GM21717 (cell line): ENCODE measurements around the gene ZNF280B.
"Not testable (repeated sequence)": the region's sequence is repeated elsewhere in the genome, so short reads cannot be mapped to it uniquely, and the experiment has no call there.

Experiments
- ATAC-seq: cut with Tn5 transposase; IDR thresholded peaks from one replicate; pipeline ENCODE4 v1.9.1; 2021; ENCODE audit warnings: mild to moderate bottlenecking, moderate library complexity; ENCODE audit not compliant: unreplicated experiment

Gene ZNF280B

DNA sequence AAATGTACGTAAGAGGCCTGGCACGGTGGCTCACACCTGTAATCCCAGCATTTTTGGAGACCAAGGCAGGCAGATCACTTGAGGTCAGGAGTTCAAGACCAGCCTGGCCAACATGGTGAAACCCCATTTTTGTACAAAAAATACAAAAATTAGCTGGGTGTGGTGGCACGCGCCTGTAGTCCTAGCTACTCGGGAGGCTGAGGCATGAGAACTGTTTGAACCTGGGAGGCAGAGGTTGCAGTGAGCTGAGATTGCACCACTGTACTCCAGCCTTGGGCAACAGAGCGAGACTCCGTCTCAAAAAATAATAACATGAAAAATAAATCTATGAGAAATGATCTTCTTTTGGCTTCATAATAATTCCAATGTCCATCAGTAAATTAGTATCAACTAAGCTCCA, 2.3 kb upstream of the ZNF280B start:
- ATAC-seq = not testable (repeated sequence)

DNA sequence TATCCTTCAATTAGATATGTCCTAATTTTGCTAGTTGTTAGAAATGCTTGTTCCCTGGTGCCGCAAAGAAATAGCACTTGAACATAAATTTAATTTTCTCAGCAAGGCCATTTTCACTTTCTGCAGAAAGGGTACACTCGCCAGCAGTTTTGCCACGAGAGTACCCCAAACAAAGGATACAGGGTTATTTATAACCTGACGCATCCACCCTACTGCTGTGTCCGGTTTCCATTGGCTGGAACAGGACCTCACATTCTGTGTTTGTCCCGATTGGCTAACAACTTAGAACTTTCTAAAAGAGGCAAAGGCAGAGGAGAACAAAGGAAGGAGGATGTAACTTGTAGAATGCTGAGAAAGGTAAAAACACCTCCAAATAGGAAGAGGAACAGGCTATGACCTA, 1.4 kb upstream of the ZNF280B start:
- not testable (repeated sequence) for ATAC-seq

DNA sequence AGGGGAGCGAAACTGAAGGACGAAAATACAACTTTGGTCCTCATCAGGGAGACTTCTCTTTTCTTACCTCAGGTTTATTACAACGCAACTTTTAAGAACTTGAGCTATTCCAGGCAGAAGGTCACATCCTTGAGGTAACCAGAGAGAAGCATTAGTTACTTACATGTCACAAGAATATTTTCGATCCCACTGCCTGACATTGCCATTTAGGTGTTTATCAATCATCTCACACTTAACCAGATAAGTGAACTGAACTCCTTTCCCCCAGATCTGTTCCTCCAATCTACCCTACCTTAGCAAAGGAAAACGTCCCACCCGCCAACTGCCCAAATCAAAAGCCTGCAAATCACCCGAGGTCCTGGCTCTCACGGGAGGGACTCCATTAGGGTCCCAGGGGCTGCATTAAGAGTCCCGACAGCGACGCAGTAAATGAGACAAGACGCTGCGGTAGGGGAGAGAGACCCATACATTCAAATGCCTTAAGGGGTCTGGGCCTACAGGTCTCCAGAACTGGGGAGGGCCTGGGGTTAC, 734 bp downstream of the ZNF280B start:
- no peak for ATAC-seq

DNA sequence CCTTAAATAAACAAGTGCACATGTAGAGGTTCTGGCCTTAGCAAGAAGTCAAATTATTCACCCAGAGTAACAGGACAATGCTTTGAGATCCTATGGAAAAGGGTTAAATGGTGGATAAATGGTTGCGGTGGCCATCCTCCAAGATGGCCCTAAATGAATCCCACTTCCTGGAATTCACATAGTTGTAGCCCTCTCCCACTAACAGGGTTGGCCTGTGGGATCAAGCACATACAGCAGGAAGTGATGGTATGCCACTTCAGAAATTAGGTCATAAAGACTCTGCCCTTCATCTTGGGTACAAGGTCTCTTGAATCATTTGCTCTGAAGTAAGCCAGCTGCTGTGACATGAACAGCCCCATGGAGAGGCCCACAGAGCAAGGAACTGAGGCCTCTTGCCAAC, 1.8 kb downstream of the ZNF280B start:
- no peak for ATAC-seq

DNA sequence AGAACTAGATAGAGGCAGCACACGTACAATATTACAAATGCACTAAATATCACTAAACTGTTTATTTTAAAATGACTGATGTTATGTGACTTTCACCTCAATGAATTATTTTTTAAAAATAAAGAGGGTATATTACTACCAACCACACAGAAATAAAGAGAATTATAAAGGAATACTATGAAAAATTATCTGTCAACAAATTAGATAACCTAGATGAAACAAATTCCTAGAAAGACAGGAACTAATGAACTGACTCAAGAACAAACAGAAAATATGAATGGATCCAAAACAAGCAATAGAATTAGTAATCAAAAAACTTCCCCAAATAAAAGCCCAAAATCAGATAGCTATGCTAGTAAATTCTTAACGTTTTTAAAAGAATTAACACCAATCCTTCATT, 10.3 kb downstream of the ZNF280B start:
- no peak for ATAC-seq

DNA sequence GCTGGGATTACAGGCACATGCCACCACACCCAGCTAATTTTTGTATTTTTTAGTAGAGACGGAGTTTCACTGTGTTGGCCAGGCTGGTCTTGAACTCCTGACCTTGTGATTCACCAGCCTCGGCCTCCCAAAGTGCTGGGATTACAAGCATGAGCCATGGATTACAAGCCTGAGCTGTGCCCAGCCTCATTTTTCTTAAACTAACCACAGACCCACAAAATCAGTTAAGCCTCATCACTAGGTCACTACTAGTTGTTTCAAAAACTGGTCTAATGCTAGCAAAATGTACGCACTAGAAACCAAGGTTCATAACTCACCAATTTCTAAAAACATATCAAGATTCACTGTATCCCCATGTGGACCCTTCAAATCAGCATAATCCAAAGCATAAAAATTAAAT, 17.0 kb downstream of the ZNF280B start:
- not testable (repeated sequence) for ATAC-seq

DNA sequence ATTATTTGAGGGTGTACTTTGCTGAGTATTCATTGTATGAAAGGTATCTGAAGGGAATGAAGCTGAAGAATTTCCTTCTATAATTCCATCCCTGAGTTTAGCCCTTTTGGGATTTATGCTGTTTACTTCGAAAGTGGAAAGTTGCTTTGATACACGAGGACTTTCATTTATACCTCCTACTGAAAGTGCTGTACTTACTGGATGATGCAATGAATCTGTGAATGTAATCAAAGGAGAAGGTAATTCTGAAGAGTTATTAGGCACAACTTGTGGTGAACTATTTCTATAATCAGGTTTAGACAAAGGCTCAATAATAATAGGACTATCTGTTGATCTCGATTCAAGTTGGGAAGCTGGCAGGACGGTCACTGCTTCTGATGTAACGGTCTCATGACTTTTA, 19.8 kb downstream of the ZNF280B start:
- no peak for ATAC-seq

DNA sequence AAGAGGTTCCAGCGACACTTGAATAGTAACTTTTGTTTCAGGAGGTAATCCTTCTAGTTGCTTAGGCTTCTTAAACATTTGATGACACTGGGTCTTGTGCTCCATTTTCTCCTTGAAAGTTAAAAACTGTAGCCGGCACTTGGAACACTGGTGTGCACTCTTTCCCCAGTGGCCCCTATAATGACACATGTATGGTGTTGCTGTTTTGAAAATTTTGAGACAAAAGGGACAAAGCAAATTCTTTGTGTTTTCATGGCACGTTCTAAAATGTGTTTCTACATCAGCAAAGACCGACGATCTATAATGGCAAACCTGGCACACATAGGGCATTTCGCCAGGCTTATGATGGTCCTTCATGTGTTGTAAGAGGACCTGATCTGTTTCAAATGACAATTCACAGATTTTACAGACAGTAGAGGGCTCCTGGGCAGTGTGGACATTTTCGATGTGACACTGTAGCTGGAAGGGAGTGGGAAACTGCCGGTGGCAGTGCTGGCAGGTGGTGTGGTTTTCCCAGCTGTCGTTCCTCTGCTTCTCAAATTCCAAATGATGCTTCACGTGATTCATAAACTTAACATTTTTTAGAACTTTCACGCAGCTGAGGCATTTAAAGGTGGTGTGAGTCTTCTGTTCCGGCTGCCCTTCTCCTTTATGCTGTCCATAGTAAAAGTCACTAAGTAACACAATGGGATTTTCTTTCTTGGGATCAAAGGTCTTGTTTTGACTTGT, 20.5 kb downstream of the ZNF280B start:
- no peak for ATAC-seq

DNA sequence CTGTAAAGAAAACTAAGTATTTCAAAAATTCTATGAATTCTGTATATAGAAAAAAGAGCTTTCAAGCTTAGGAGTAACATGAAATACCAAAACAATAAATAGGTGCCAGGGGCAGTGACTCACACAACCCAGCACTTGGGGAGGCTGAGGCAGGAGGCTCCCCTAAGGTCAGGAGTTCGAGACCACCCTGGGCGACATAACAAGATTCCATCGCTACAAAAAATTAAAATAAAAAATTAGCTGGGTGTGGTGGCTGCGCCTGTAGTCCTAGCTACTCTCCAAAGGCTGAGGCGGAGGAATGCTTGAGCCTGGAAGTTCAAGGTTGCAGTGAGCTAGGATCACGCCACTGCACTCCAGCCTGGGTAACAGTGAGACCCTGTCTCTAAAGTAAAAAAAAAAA, 21.5 kb downstream of the ZNF280B start:
- ATAC-seq = no peak

DNA sequence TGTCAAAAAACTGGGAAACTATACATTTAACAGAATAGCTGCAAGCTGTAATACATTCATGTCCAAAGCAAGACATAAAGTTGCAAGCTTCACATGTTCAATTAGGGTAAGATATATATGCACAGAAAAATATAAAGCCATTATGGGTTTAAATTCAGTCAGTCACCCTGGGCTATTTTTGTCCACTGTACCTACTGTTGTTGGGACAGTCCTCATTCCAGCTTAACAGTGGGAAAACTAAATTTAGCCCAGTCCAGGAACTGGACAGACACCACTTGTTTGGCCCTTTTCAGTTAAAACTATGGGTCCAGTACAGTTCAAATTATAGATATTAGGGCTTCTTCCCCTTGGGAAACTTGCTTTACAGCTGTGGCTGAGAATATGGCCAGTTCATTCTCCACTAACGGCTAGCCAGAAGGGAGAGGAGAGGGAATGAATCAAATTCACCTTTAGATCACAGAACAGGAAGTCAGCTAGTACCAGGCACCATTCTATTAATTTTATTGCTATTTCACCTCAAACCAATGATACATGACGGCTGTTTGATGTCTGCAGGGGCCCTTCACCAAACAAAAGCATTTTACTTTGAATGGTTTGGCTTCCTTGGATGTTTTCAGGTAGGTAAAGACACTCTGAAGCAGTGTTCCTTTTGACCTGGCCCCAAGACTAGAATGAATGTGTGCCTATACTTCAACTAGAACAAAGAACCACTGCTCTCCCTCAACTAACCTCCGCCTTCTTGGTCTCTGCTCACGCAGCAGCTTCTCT, 22.2 kb downstream of the ZNF280B start:
- ATAC-seq = no peak

DNA sequence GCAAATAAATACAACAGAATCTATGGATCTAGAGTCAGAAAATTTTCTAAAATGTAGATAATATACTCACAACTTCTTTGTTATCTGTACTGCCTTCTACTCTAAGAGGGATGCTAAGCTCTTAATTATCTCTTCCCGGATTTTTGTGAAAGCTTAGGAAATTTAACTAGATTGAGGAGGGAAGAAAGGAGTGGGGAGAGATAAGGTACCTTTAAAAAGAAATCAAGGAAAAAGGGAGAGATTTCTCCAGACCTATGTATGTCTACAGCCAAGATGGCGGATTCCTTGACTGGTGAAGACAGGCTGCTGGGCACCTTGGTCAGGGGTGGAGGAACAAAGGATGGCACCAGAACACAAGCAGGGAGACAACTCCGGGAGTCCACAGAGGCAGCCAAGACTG, 23.0 kb downstream of the ZNF280B start:
- ATAC-seq = no peak

DNA sequence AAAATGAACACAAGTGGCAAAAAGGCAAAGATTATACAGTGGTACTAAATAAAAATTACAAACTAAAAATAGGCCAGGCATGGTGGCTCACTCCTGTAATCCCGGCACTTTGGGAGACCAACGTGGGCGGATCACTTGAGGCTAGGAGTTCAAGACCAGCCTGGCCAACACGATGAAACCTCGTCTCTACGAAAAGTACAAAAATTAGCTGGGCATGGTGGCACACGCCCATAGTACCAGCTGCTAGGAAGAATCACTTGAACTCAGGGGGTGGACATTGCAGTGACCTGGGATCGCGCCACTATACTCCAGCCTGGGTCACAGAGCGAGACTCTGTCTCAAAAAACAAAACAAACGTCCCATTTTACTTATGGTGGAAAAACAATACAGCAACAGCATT, 24.5 kb downstream of the ZNF280B start:
- no peak for ATAC-seq

DNA sequence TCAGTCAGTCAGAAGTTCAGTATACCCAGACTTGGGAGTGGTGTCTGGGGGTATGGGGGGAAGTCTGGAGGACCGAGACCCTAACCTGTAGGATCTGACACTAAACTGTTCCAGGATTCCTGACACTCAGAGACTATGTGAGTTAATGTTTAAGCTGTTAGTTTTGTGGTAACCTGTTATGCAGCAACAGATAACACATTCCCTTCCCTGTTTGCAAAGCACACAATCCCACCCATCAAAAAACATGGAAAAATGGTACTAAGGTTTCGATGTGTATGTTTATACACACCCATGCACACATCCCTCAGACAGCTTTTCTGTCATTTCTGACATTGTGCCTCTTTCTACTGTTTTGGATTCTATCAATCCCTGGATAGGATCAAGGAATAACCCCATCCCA, 27.6 kb downstream of the ZNF280B start:
- no peak for ATAC-seq

DNA sequence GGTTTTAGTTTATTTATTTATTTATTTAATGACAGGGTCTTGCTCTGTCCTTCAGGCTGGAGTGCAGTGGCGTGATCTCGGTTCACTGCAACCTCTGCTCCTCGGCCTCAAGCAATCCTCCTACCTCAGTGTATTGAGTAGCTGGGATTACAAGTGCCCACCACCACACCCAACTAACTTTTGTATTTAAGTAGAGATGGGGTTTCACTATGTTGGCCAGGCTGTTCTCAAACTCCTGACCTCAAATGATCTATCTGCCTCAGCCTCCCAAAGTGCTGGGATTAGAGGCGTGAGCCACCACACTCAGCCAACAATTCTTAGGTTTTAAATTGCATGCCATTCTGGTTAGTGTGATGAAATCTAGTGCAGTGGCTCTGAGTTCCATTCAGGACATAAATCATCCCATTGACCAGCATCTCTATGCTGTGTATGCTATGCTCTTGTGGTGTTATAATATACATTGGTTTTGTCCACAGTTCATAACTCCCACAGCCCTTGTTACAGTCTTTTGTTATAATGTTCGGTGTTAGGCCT, 28.5 kb downstream of the ZNF280B start:
- no peak for ATAC-seq

DNA sequence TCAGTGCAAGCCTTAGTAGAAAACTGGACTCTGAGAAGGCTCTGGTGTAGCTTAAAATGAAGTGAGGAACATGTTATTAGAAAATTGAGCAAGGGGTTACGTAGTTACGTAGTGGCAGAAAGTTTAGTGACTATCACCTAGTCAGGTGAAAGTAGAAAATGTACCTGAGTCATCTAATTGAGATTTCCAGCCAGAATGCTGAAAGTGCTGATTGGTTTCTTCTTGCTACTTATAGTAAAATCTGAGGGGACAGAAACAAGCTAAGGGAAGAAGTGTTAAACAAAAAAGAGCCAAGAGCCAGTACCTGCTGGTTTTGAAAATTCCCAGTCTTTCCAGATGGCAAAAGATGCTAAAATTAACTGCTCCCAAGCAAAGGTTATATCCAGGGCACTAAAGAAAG, 29.4 kb downstream of the ZNF280B start:
- ATAC-seq = no peak

DNA sequence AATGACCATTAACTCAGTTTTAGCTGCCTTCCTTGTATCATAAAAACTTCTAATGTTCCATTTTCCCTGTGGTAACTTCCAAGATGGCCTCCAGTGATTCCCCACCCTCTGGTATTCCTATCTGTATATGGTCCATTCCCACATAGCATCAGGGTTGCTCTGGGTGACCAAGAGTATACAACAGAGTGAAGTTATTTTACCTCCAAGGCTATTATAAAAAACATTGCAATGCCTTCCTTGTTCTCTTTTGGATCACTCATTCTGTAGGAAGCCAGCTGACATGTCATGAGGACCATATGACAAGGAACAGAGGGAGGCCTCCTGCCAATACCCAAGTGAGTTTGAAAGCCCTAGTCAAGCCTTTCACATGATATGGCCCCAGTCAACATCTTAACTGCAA, 30.1 kb downstream of the ZNF280B start:
- ATAC-seq = no peak

DNA sequence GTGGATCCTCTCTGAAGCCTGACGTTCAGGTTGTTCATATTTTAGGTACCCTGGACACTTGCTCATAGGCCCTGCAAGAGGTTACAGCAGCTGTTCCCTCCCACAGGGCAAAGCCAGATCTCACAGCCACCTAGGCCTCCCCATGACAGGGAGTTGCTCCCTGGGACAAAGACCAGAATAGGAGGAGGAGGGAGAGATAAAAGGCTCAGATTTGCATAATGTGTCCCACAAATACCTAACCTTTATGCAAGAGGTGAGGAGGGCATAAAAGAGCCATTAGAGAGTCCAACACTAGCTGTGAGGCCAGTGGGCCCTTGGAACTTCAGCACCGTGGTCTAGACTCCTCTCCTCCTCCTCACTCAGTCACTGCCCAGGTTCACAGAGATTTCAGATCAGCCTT, 33.8 kb downstream of the ZNF280B start:
- ATAC-seq = no peak

DNA sequence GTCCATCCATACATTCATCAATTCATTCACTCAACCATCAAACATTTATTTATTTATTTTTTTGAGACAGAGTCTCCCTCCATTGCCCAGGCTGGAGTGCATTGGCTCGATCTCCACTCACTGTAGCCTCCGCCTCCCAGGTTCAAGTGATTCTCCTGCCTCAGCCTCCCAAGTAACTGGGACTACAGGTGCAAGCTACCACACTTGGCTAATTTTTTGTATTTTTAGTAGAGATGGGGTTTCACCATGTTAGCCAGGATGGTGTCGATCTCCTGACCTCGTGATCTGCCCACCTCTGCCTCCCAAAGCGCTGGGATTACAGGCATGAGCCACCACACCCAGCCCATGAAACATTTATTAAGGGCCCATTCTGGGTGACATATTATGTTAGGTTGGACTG, 37.4 kb downstream of the ZNF280B start:
- ATAC-seq = not testable (repeated sequence)

DNA sequence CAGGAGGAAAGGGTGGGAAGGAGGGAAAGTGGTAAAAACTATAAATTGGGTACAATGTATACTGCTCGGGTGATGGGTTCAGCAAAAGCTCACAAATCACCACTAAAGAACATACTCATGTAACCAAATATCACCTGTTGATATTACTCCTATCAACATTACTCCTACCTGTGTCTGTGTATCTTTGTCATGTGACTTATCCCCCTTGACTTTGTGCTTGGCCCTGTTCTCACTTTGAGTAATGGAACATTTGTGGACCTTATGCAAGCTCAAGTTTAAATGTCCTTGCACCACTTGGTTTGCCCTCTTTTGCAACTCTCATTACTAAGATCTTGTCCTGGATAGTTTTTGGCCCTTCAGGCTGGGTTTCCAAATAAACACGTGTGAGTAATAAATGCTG, 39.0 kb downstream of the ZNF280B start:
- no peak for ATAC-seq

DNA sequence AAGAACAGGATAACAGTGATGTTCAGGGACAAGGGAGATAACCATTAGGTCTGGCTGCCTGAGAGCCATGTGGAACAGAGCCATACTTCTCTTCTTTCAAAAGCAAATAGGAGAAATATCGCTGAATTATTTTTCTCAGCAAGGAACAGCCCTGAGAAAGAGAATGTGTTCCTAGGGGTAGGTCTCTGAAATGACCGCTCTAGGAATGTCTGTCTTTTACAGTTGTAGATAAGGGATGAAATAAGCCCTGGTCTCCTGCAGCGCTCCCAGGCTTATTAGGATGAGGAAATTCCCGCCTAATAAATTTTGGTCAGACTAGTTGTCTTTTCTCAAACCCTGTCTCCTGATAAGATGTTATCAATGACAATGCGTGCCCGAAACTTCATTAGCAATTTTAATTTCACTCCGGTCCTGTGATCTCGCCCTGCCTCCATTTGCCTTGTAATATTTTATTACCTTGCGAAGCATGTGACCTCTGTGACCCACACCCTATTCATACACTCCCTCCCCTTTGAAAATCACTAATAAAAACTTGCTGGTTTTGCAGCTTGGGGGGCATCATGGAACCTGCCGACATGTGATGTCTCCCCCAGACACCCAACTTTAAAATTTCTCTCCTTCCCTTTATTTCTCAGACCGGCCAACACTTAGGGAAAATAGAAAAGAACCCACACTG, 39.6 kb downstream of the ZNF280B start:
- not testable (repeated sequence) for ATAC-seq

DNA sequence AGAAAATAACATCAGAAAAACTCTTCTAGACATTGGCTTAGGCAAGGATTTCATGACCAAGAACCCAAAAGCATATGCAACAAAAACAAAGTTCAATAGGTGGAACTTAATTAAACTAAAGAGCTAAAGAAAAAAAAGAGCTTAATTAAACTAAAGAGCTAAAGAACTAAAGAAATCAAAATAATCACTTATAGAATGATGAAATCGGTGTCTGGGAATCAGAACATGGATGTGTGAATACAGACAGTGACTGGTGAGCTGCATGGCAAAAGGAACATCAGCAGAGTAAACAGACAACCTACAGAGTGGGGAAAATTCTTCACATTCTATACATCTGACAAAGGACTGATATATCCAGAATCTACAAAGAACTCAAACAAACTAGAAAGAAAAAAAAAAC, 41.4 kb downstream of the ZNF280B start:
- no peak for ATAC-seq
